SJCRH30 (cell line): ENCODE measurements around the gene FGGY. TPM values are rescaled to one million over a fixed set of nuclear protein-coding genes. Genes with fewer than 3 reads are reported as not detected.

Source experiments
- DNase-seq, 2 experiments: peaks; one replicate each; pipeline ENCODE4 v3.0.0-alpha.2; 2015 to 2020
- H3K27ac ChIP-seq: fragments of 250-450 bp; sonication (Bioruptor Pico); 2 replicates; pipeline ENCODE4 v1.5.1; 2020; ENCODE audit warnings: mild to moderate bottlenecking, moderate library complexity
- H3K27me3 ChIP-seq: fragments of 250-450 bp; sonication (Bioruptor Pico); 2 replicates; pipeline ENCODE4 v1.5.1; 2020; ENCODE audit warnings: mild to moderate bottlenecking, moderate library complexity
- H3K36me3 ChIP-seq: fragments of 250-450 bp; sonication (Bioruptor Pico); 2 replicates; pipeline ENCODE4 v1.5.1; 2020; ENCODE audit warnings: mild to moderate bottlenecking, moderate library complexity
- H3K4me1 ChIP-seq: fragments of 250-450 bp; sonication (Bioruptor Pico); 2 replicates; pipeline ENCODE4 v1.5.1; 2020; ENCODE audit warnings: mild to moderate bottlenecking, moderate library complexity
- H3K4me3 ChIP-seq: fragments of 250-450 bp; sonication (Bioruptor Pico); 2 replicates; pipeline ENCODE4 v1.5.1; 2020; ENCODE audit warnings: mild to moderate bottlenecking, moderate library complexity
- H3K9me3 ChIP-seq: fragments of 250-450 bp; sonication (Bioruptor Pico); replicated peaks from 2 replicates; pipeline ENCODE4 v1.5.1; 2020; ENCODE audit warnings: mild to moderate bottlenecking, moderate library complexity
- total RNA-seq: library from RNA; depleted of rRNA; stranded (reverse); fragments of >200 nt; shearing (Covaris generic); gene quantifications from 2 replicates; pipeline ENCODE4 v1.2.3, GENCODE V29; 2014

The FGGY gene
- total RNA-seq, 1 experiment from 2014 or later, result 31.8 TPM

- Histone ChIP-seq H3K27ac (peak overlapping the region; percentile 90), H3K27me3 (no peaks in the 10 kb centered on the region), H3K36me3 (no peaks in the 10 kb centered on the region), H3K9me3 (0 out of 2 replicates have a peak, but pooled peaks cover 3% of the 10 kb centered on the region), H3K4me3 (no peak overlapping the region), H3K4me1 (peaks cover 36% of the 10 kb centered on the region)
- DNase-seq, result peak; percentile 86 to 94
Observed at GRCh38 chr1:59669752-59670312, 372.9 kb downstream of the FGGY start.

- H3K36me3 ChIP-seq, result no peaks in the 10 kb centered on the region
- peaks cover 41% of the 10 kb centered on the region for H3K4me1 ChIP-seq
- no peak overlapping the region for H3K4me3 ChIP-seq
- 0 out of 2 replicates have a peak, but pooled peaks cover 3% of the 10 kb centered on the region for H3K9me3 ChIP-seq
- no peak for DNase-seq
- H3K27ac ChIP-seq, result peak overlapping the region; percentile 90
- H3K27me3 ChIP-seq, result no peaks in the 10 kb centered on the region
Observed at GRCh38 chr1:59670662-59671061, 373.8 kb downstream of the FGGY start.

DNA sequence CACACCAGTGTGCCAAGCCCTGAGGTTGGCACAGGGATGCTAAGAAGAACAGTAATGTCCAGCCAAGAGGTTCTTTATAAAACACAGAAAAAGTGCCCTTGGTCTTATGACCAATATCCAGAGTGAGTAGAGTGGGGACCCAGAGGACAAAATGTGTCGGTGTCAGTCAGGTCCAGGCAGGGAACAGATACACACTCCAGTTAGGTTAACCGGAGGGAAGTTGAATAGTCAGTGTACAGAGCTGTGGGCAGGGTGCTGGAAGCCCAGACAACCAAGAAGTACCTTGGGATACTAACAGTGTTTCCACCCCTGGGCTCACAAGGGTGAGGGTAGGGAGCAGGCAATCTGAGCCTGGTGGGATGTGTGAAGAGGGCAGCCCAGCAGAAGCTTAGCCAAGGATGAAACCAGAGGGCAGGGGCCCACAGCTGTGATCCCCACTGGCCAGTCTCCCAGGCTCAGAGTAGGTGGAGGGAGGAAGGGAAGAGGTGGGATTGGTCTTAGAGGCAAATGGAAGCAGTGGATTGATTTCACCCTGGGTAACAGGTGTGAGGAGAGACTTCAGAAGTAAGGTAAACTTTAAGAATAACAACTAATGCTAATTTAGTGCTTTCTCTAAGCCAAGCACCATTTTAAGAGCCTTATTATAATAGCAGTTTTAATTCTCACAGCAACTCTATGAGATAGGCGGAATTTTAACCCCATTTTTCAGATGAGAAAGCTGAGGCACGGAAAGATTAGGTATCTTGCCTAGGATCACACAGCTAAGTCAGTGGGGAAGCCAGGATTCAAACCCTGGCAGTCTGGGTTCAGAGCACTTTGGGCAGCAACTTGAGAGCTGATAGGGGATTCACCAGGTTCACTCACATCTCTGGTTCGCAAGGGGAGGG, 374.4 kb downstream of the FGGY start:
- Histone ChIP-seq H3K4me3 (no peak overlapping the region), H3K27ac (peak overlapping the region; percentile 90), H3K36me3 (no peaks in the 10 kb centered on the region), H3K27me3 (no peaks in the 10 kb centered on the region), H3K9me3 (0 out of 2 replicates have a peak, but pooled peaks cover 3% of the 10 kb centered on the region), H3K4me1 (peaks cover 44% of the 10 kb centered on the region)
- DNase-seq, result peak; percentile 46 to 66

GRCh38 chr1:59671953-59672305, 375.0 kb downstream of the FGGY start:
- DNase-seq, result no peak

GRCh38 chr1:59672851-59673572, 376.1 kb downstream of the FGGY start:
- Histone ChIP-seq H3K27me3 (no peaks in the 10 kb centered on the region), H3K4me3 (no peak overlapping the region), H3K27ac (peak overlapping the region; percentile 46), H3K4me1 (peaks cover 58% of the 10 kb centered on the region), H3K36me3 (no peaks in the 10 kb centered on the region), H3K9me3 (0 out of 2 replicates have a peak, but pooled peaks cover 3% of the 10 kb centered on the region)
- peak; percentile 55 to 57 for DNase-seq

More at GRCh38 chr1:59671953-59672305, 375.0 kb downstream of the FGGY start:
- Histone ChIP-seq H3K9me3 (0 out of 2 replicates have a peak, but pooled peaks cover 3% of the 10 kb centered on the region), H3K4me3 (no peak overlapping the region), H3K27ac (no peak overlapping the region; the same call in none of the 2 replicates), H3K36me3 (no peaks in the 10 kb centered on the region), H3K27me3 (no peaks in the 10 kb centered on the region), H3K4me1 (peaks cover 48% of the 10 kb centered on the region)

DNA sequence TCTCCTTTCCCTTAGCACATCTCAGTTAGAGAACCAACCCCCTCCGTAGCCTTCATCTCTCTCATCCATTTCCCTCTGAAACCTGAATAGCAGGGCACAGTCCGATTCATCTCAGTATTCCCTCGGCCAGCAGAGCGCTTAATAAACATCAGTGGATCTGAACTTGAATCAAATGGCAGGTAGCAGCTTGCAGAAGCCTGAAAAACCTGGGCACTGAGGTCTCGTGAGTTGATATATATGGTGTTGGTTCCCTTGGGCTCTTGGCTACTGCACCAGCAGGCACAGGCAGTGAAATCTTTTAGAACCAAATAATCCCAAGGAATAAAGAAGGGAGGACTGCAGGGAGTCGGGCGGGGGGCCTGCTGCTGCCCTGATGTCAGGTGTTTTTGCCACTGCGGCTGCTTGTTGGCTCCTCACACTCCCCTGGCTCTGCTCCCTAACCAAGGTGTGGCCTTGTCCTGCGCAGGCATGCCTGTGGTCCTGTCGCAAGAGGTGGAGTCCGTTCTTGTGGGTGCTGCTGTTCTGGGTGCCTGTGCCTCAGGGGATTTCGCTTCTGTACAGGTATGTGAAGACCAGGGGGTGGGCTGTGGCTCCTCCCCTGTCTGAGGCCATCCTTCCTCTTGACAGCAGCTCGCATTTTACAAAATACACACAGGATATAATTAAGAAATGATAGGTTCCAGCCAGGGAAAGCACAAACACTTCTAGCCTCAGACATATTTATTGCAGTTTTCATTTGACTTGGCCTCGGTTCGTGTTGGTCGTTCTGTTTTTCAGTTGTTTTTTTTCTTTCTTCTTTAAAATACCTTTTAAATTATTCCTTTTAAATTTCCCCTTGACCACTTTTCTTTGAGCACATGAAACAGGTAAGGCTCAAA, 376.9 kb downstream of the FGGY start:
- Histone ChIP-seq H3K9me3 (0 out of 2 replicates have a peak, but pooled peaks cover 3% of the 10 kb centered on the region), H3K27me3 (no peaks in the 10 kb centered on the region), H3K27ac (peak overlapping the region; percentile 46), H3K4me3 (no peak overlapping the region), H3K36me3 (no peaks in the 10 kb centered on the region), H3K4me1 (peaks cover 63% of the 10 kb centered on the region)
- DNase-seq, result no peak

DNA sequence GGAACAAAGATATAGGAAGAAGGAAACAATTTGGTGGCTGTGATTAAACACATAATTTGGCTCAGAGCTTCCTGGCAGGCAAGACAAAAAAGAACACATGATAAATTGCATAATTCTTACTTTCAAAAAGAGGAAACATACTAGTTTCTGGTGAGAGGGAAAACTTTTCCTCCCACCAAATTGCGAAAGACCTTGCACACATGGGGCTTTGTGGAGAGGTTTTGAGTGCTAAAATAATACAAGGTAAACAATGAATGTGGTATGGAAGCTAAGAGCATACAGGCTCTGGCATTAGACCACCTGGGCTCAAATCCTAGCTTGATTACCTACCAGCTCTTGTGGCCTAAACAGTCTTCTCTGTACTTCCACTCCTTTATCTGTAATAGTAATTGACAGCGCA, 377.7 kb downstream of the FGGY start:
- Histone ChIP-seq H3K4me3 (no peak overlapping the region), H3K4me1 (peaks cover 62% of the 10 kb centered on the region), H3K36me3 (no peaks in the 10 kb centered on the region), H3K27me3 (no peaks in the 10 kb centered on the region), H3K9me3 (0 out of 2 replicates have a peak, but pooled peaks cover 3% of the 10 kb centered on the region), H3K27ac (no peak overlapping the region)
- no peak for DNase-seq

DNA sequence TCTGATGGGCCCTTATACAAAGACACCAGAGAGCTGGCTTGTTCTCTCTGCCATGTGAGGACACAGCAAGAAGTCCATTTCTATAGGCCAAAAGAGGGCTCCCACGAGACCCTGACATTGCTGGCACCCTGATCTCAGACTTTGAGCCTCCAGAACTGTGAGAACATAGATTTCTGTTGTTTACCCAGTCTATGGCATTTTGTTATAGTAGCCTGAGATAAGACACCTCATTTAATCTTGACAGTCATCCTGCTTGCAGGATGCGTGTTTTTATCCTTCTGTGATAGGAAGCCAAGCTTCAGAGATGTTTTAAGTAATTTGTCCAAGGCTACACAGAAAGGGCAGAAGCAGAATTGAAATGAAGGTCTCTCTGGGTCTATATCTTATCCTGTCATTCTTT, 379.0 kb downstream of the FGGY start:
- DNase-seq, result no peak
- H3K4me3 ChIP-seq, result no peak overlapping the region
- no peak overlapping the region; the same call in 1 of the 2 replicates for H3K27ac ChIP-seq
- no peaks in the 10 kb centered on the region for H3K36me3 ChIP-seq
- H3K27me3 ChIP-seq, result no peaks in the 10 kb centered on the region
- peaks cover 62% of the 10 kb centered on the region for H3K4me1 ChIP-seq
- 0 out of 2 replicates have a peak, but pooled peaks cover 3% of the 10 kb centered on the region for H3K9me3 ChIP-seq

DNA sequence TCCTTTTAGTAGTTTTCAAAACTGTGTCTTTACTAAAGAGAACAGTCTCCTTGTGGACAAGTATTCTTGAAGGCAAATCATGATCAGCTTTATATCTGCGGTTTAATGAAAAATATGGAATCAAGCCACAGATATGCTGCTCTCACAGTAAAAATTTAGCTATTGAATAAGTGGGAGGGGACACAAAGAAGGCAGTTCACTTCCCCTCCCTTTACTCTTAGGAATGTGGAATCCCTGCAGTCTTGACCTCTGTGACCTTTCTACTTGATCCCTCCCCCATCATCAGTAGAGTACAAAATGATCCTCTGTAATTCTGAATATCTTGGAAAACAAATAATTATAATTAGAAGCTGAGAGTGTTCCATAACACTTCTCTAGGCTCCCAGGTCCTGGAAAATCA, 381.1 kb downstream of the FGGY start:
- peak in 1 of 2 experiments; percentile 32 for DNase-seq
- Histone ChIP-seq H3K27ac (peak overlapping the region; percentile 87), H3K4me3 (no peak overlapping the region), H3K9me3 (0 out of 2 replicates have a peak, but pooled peaks cover under 1% of the 10 kb centered on the region), H3K27me3 (no peaks in the 10 kb centered on the region), H3K4me1 (peaks cover 67% of the 10 kb centered on the region), H3K36me3 (no peaks in the 10 kb centered on the region)

- peaks cover 73% of the 10 kb centered on the region for H3K4me1 ChIP-seq
- no peaks in the 10 kb centered on the region for H3K9me3 ChIP-seq
- peak overlapping the region; percentile 87 for H3K27ac ChIP-seq
- peak; percentile 93 to 95 for DNase-seq
- no peaks in the 10 kb centered on the region for H3K36me3 ChIP-seq
- H3K27me3 ChIP-seq, result no peaks in the 10 kb centered on the region
- H3K4me3 ChIP-seq, result no peak overlapping the region
Observed at GRCh38 chr1:59678493-59679228, 381.8 kb downstream of the FGGY start.

DNA sequence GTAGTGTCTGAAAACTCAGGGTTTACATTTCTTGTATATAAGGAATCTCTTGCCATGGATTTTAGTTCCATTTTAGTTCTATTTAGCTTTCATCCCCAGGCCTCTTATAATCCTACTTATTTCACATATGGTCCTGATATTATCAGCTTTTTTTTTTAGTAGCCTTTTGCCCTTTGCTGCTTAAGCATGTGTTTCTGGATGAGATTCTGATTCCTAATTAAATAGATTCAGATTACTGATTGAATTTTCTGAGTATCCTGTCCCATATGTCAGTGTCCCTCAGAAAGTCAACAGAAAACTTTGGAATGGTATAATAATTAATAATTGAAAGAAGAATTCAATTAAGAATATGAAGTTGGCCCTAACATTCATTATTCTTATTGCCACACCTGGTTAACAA, 383.1 kb downstream of the FGGY start:
- peaks cover 74% of the 10 kb centered on the region for H3K4me1 ChIP-seq
- H3K36me3 ChIP-seq, result no peaks in the 10 kb centered on the region
- no peak for DNase-seq
- no peaks in the 10 kb centered on the region for H3K9me3 ChIP-seq
- H3K4me3 ChIP-seq, result no peak overlapping the region
- H3K27me3 ChIP-seq, result no peaks in the 10 kb centered on the region
- peak overlapping the region; percentile 87 for H3K27ac ChIP-seq

- Histone ChIP-seq H3K27me3 (no peaks in the 10 kb centered on the region), H3K9me3 (no peaks in the 10 kb centered on the region), H3K36me3 (no peaks in the 10 kb centered on the region), H3K4me1 (peaks cover 81% of the 10 kb centered on the region), H3K27ac (peak overlapping the region; percentile 55), H3K4me3 (no peak overlapping the region)
- DNase-seq, result peak; percentile 72 to 84
Observed at GRCh38 chr1:59682396-59683080, 385.6 kb downstream of the FGGY start.

DNA sequence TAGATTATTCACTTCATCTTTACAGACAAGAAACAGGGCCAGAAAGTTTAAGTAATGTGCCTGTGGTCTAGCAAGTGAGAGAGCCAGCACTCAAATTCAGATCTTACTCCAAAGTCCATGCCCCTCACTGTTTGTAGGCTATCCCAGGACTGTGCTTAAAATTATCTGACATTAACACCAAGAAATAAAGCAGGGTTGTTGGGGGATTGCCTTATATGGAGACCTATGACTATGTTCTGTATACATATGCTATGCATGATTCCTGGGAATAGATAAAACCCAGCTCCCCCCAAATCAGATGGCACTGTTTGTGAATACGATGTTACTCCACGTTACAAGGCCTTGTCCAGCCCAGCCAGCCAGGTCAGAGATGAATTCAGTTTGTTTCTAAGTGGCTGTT, 386.3 kb downstream of the FGGY start:
- H3K27me3 ChIP-seq, result no peaks in the 10 kb centered on the region
- peak overlapping the region; percentile 55 for H3K27ac ChIP-seq
- H3K36me3 ChIP-seq, result no peaks in the 10 kb centered on the region
- H3K4me1 ChIP-seq, result peaks cover 74% of the 10 kb centered on the region
- H3K9me3 ChIP-seq, result no peaks in the 10 kb centered on the region
- no peak overlapping the region for H3K4me3 ChIP-seq
- DNase-seq, result no peak
